ENCODE data around the gene LRRC42. TPM values are rescaled to one million over a fixed set of nuclear protein-coding genes. Genes with fewer than 3 reads are reported as not detected.

The LRRC42 gene
- polyA plus RNA-seq, 10 donors, result 20.6 to 34.4 (median 23.3) TPM

GRCh38 chr1:53936430-53936829, 9.7 kb upstream of the LRRC42 start:
- no peak for DNase-seq

GRCh38 chr1:53938136-53938830, 7.9 kb upstream of the LRRC42 start:
- no peak for DNase-seq

GRCh38 chr1:53942127-53942957, 3.8 kb upstream of the LRRC42 start:
- no peak for DNase-seq

- DNase-seq, result no peak
Observed at GRCh38 chr1:53943090-53943489, 3.1 kb upstream of the LRRC42 start.

- no peak for DNase-seq
Observed at GRCh38 chr1:53943490-53944043, 2.6 kb upstream of the LRRC42 start.

- DNase-seq, result no peak
Observed at GRCh38 chr1:53944469-53945182, 1.5 kb upstream of the LRRC42 start.

- no peak for DNase-seq
Observed at GRCh38 chr1:53945183-53945432, 1.0 kb upstream of the LRRC42 start.

- DNase-seq, result peak; percentile 97 to 98 (median 97)
Observed at GRCh38 chr1:53945433-53946251, 508 bp upstream of the LRRC42 start, which contains the start of gene IFT25. TSS of gene IFT25 (minus strand) at chr1:53945699. CDS start at chr1:53940082, 5,617 bp downstream.

GRCh38 chr1:53947172-53947907, 1.2 kb downstream of the LRRC42 start:
- DNase-seq, result peak in 2 of 3 donors; percentile 46 to 64

GRCh38 chr1:53948291-53948690, 2.1 kb downstream of the LRRC42 start:
- DNase-seq, result no peak

- DNase-seq, result peak in 1 of 3 donors; percentile 54
Observed at GRCh38 chr1:53949023-53949990, 3.2 kb downstream of the LRRC42 start.

GRCh38 chr1:53951697-53952096, 5.5 kb downstream of the LRRC42 start:
- DNase-seq, result no peak

- no peak for DNase-seq
Observed at GRCh38 chr1:53954128-53954527, 8.0 kb downstream of the LRRC42 start.

- DNase-seq, result no peak
Observed at GRCh38 chr1:53956308-53957168, 10.4 kb downstream of the LRRC42 start.

GRCh38 chr1:53957194-53957818, 11.2 kb downstream of the LRRC42 start:
- no peak for DNase-seq

GRCh38 chr1:53959664-53960250, 13.6 kb downstream of the LRRC42 start:
- peak in 1 of 3 donors; percentile 31 for DNase-seq

- no peak for DNase-seq
Observed at GRCh38 chr1:53962395-53962794, 16.2 kb downstream of the LRRC42 start.

GRCh38 chr1:53963460-53963859, 17.3 kb downstream of the LRRC42 start:
- DNase-seq, result no peak

All from muscle of back (tissue), 11 donors.